ENCODE results near the gene LRBA.

The LRBA gene

DNA sequence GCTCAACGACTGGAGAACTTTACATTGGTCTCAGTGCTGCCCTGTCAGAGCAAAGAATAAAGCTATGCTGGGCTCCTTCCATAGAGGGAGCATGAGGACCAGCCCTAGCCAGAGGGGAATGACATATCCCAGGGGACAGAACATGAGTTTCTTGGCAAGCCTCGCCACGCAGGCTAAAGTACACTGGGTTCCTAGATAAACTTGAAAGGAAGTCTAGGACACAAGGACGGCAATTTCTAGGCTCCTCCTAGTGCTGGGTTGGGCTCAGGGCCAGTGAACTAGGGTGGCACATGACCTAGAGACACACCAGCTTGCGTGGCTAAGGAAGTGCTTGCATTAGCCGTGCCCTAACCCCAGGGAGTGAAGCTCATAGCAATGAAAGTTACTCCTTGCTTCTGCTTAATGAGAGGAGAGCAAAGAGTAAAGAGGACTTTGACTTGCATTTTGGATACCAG is 292.1 kb downstream of the LRBA start:
- DNase-seq (ENCODE audit: low read depth, low spot score) = no peak
- no peaks in the 10 kb centered on the region for H3K4me1 ChIP-seq (ENCODE audit: control insufficient read depth, insufficient read depth, low read length)
- no peak overlapping the region for H3K27ac ChIP-seq (ENCODE audit: low read length)

DNA sequence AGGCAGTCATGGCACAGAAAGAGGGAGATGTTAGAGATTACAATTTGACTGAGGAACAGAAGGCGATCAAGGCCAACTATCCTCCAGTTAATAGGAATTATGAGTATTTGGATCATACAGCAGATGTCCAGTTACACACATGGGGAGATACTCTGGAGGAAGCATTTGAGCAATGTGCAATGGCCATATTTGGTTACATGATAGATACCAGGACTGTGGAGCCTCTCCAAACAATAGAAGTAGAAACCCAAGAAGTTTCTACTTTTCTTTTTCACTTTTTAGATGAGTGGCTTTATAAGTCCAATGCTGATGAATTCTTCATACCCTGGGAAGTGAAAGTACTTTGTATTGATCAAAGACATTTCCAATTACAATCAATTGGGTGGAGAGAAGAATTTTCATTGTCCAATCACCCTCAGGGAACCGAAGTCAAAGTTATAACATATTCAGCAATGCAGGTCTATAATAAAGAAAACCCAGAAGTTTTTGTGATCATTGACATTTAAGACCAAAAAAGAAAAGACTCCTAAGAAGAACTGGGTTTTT is 294.0 kb downstream of the LRBA start:
- Histone ChIP-seq H3K4me3 (ENCODE audit: low read length) (no peak overlapping the region), H3K9me3 (ENCODE audit: control insufficient read depth, insufficient read depth, low read length) (no peaks in the 10 kb centered on the region), H3K27me3 (ENCODE audit: control insufficient read depth, insufficient read depth, low read length) (no peaks in the 10 kb centered on the region), H3K27ac (ENCODE audit: low read length) (no peak overlapping the region), H3K36me3 (ENCODE audit: control insufficient read depth, insufficient read depth, low read length) (no peaks in the 10 kb centered on the region), H3K4me1 (ENCODE audit: control insufficient read depth, insufficient read depth, low read length) (no peaks in the 10 kb centered on the region)
- no CpG with 5 or more reads among the region's 2 CpGs for WGBS (ENCODE audit: insufficient coverage, insufficient read length)
- no peak for DNase-seq (ENCODE audit: low read depth, low spot score)

More for the DNA sequence above, 292.1 kb downstream of the LRBA start:
- no CpG with 5 or more reads among the region's 6 CpGs for WGBS (ENCODE audit: insufficient coverage, insufficient read length)
- H3K9me3 ChIP-seq (ENCODE audit: control insufficient read depth, insufficient read depth, low read length) = no peaks in the 10 kb centered on the region
- H3K4me3 ChIP-seq (ENCODE audit: low read length) = no peak overlapping the region
- H3K36me3 ChIP-seq (ENCODE audit: control insufficient read depth, insufficient read depth, low read length) = no peaks in the 10 kb centered on the region
- H3K27me3 ChIP-seq (ENCODE audit: control insufficient read depth, insufficient read depth, low read length) = no peaks in the 10 kb centered on the region

DNA sequence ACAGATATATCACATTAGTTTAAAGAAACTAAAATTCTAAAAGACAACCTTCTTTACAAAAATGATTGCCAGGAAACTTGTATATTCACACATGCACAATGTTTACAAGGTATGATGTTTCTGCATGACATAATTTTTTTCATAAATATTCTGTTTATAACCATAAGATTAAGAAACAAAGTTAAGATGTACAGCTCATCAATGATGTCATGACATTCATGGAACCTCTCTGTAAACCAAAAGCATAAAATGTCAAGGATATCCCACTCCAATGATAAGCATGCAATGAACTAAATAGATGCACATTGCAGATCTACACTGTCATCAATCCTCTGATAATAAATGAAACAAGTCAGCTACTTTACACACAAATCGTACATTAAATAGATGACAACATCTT is 297.1 kb downstream of the LRBA start:
- no peak for DNase-seq (ENCODE audit: low read depth, low spot score)
- no peaks in the 10 kb centered on the region for H3K9me3 ChIP-seq (ENCODE audit: control insufficient read depth, insufficient read depth, low read length)
- WGBS (ENCODE audit: insufficient coverage, insufficient read length) = no CpG with 5 or more reads among the region's 1 CpG
- no peak overlapping the region for H3K4me3 ChIP-seq (ENCODE audit: low read length)
- H3K27me3 ChIP-seq (ENCODE audit: control insufficient read depth, insufficient read depth, low read length) = no peaks in the 10 kb centered on the region
- no peaks in the 10 kb centered on the region for H3K36me3 ChIP-seq (ENCODE audit: control insufficient read depth, insufficient read depth, low read length)
- no peaks in the 10 kb centered on the region for H3K4me1 ChIP-seq (ENCODE audit: control insufficient read depth, insufficient read depth, low read length)
- H3K27ac ChIP-seq (ENCODE audit: low read length) = no peak overlapping the region

DNA sequence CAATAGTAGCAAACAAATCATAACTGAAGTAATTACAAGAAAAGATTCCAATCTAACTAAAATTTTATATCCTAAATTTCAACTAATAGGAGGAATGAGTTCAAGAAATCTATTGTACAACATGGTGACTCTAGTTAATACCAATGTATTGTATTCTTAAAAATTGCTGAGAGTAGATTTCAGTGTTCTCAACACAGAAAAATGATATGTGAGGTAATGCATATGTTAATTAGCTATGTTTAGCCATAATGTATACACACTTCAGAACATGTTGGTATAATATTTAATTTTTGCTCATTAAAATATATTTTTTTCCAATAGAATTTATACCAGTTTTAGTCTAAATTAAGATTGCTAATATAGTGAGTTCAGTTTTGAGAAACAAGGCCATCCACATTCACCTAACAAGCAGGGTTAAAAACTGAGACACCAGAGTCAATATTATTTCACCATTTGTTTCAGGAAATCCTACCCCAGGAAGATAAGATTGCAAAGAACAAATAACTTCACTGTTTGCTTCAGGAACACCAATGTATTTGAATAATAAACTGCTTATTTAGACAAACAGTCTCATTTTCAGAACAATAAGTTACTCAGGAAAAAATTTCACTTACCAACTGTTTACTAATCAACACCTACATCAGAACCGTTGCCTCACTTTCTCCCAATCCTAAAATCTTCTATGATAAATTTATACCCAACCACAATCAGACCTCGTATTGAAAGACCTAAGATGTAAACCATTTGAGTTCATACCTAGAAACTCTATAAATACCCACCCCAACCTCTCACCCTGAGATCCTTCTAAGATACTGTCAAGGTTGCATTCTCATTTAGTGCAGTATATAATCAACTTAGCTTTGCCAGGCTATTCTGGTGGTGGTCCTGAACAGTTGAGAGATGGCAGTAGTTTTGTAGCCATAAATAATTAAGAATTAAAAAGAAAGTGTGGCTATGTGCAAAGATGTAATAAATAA is 300.3 kb downstream of the LRBA start:
- DNase-seq (ENCODE audit: low read depth, low spot score) = no peak
- Histone ChIP-seq H3K4me3 (ENCODE audit: low read length) (no peak overlapping the region), H3K27me3 (ENCODE audit: control insufficient read depth, insufficient read depth, low read length) (no peaks in the 10 kb centered on the region), H3K4me1 (ENCODE audit: control insufficient read depth, insufficient read depth, low read length) (no peaks in the 10 kb centered on the region), H3K27ac (ENCODE audit: low read length) (no peak overlapping the region), H3K9me3 (ENCODE audit: control insufficient read depth, insufficient read depth, low read length) (no peaks in the 10 kb centered on the region), H3K36me3 (ENCODE audit: control insufficient read depth, insufficient read depth, low read length) (no peaks in the 10 kb centered on the region)
- WGBS (ENCODE audit: insufficient coverage, insufficient read length) = 100% methylated on average over 1 of the region's 2 CpGs

- WGBS (ENCODE audit: insufficient coverage, insufficient read length) = no CpG with 5 or more reads among the region's 2 CpGs
- no peaks in the 10 kb centered on the region for H3K27me3 ChIP-seq (ENCODE audit: control insufficient read depth, insufficient read depth, low read length)
- no peak overlapping the region for H3K27ac ChIP-seq (ENCODE audit: low read length)
Observed at GRCh38 chr4:150713251-150713650, 301.8 kb downstream of the LRBA start.

DNA sequence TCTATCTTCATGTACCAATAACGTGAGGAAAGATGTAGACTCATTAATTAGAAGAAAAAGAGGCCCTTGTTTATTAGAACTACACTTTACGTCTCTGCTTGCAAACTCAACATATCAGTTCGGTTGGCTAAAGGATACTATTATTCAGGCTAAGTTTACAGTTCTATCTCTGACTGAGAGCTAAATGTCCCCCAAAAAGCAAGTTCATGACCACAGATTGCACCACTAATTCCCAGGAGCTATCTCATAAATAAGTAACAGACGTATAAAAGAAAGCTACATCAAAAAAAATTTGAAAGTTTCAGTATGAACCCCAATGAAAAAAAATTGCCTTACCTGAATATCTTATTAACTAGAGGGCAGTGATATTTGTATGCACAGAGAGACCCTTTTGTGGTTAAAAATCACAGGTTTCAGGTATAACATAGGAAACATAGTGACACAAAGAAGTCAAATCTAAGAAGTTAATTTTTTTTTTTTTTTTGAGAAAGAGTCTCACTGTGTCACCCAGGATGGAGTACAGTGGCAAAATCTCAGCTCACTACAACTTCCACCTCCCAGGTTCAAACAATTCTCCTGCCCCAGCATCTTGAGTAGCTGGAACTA is 304.2 kb downstream of the LRBA start:
- Histone ChIP-seq H3K4me1 (ENCODE audit: control insufficient read depth, insufficient read depth, low read length) (no peaks in the 10 kb centered on the region), H3K27me3 (ENCODE audit: control insufficient read depth, insufficient read depth, low read length) (no peaks in the 10 kb centered on the region), H3K27ac (ENCODE audit: low read length) (no peak overlapping the region), H3K4me3 (ENCODE audit: low read length) (no peak overlapping the region), H3K36me3 (ENCODE audit: control insufficient read depth, insufficient read depth, low read length) (no peaks in the 10 kb centered on the region), H3K9me3 (ENCODE audit: control insufficient read depth, insufficient read depth, low read length) (no peaks in the 10 kb centered on the region)
- DNase-seq (ENCODE audit: low read depth, low spot score) = no peak
- no CpG with 5 or more reads among the region's 4 CpGs for WGBS (ENCODE audit: insufficient coverage, insufficient read length)

More at GRCh38 chr4:150713251-150713650, 301.8 kb downstream of the LRBA start:
- H3K9me3 ChIP-seq (ENCODE audit: control insufficient read depth, insufficient read depth, low read length) = no peaks in the 10 kb centered on the region
- no peaks in the 10 kb centered on the region for H3K4me1 ChIP-seq (ENCODE audit: control insufficient read depth, insufficient read depth, low read length)
- no peaks in the 10 kb centered on the region for H3K36me3 ChIP-seq (ENCODE audit: control insufficient read depth, insufficient read depth, low read length)
- H3K4me3 ChIP-seq (ENCODE audit: low read length) = no peak overlapping the region
- no peak for DNase-seq (ENCODE audit: low read depth, low spot score)

- whole genome bisulfite sequencing (ENCODE audit: insufficient coverage, insufficient read length) = no CpG with 5 or more reads among the region's 1 CpG
- H3K4me1 ChIP-seq (ENCODE audit: control insufficient read depth, insufficient read depth, low read length) = no peaks in the 10 kb centered on the region
Observed at GRCh38 chr4:150708004-150708403, 307.1 kb downstream of the LRBA start.

DNA sequence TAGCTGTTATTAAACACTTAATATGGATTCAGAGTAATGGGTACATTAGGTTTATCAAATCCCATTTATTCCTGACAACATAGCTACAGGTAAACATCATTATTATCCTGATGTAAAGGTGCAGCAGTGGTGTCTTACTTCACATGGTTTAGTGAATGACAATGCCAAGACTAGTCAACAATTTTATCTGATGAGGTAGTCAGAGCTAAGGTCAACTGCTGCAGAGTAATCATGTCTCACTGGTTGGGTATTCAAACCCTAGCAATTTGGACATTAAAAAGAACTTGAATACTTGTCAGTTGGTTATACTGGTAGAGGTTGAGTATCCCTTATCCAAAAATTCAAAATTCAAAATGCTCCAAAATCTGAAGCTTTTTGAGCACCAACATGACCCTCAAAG is 315.5 kb downstream of the LRBA start:
- Histone ChIP-seq H3K27me3 (ENCODE audit: control insufficient read depth, insufficient read depth, low read length) (no peaks in the 10 kb centered on the region), H3K9me3 (ENCODE audit: control insufficient read depth, insufficient read depth, low read length) (no peaks in the 10 kb centered on the region), H3K27ac (ENCODE audit: low read length) (no peak overlapping the region), H3K36me3 (ENCODE audit: control insufficient read depth, insufficient read depth, low read length) (no peaks in the 10 kb centered on the region), H3K4me3 (ENCODE audit: low read length) (no peak overlapping the region), H3K4me1 (ENCODE audit: control insufficient read depth, insufficient read depth, low read length) (no peaks in the 10 kb centered on the region)
- DNase-seq (ENCODE audit: low read depth, low spot score) = no peak

More at GRCh38 chr4:150708004-150708403, 307.1 kb downstream of the LRBA start:
- Histone ChIP-seq H3K27ac (ENCODE audit: low read length) (no peak overlapping the region), H3K4me3 (ENCODE audit: low read length) (no peak overlapping the region), H3K36me3 (ENCODE audit: control insufficient read depth, insufficient read depth, low read length) (no peaks in the 10 kb centered on the region), H3K27me3 (ENCODE audit: control insufficient read depth, insufficient read depth, low read length) (no peaks in the 10 kb centered on the region), H3K9me3 (ENCODE audit: control insufficient read depth, insufficient read depth, low read length) (no peaks in the 10 kb centered on the region)
- DNase-seq (ENCODE audit: low read depth, low spot score) = no peak

DNA sequence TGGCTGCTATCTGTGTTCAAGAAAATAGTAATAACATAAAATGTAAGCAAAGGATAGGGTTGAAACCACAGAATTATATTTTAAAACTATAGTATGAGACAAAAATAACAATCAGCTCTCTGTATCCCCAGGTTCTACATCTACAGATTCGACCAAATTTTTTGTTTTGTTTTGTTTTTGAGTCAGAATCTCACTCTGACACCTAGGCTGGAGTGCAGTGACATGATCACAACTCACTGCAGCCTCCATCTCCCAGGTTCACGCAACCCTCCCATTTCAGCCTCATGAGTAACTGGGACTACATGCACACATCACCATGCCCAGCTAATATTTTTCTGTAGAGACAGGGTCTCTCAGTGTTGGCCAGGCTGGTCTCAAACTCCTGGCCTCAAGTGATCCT is 319.9 kb downstream of the LRBA start:
- Histone ChIP-seq H3K4me3 (ENCODE audit: low read length) (no peak overlapping the region), H3K27ac (ENCODE audit: low read length) (no peak overlapping the region), H3K27me3 (ENCODE audit: control insufficient read depth, insufficient read depth, low read length) (no peaks in the 10 kb centered on the region), H3K9me3 (ENCODE audit: control insufficient read depth, insufficient read depth, low read length) (no peaks in the 10 kb centered on the region), H3K4me1 (ENCODE audit: control insufficient read depth, insufficient read depth, low read length) (no peaks in the 10 kb centered on the region), H3K36me3 (ENCODE audit: control insufficient read depth, insufficient read depth, low read length) (no peaks in the 10 kb centered on the region)
- WGBS (ENCODE audit: insufficient coverage, insufficient read length) = no CpG with 5 or more reads among the region's 2 CpGs
- no peak for DNase-seq (ENCODE audit: low read depth, low spot score)

GRCh38 chr4:150694438-150694837 is 320.6 kb downstream of the LRBA start:
- Histone ChIP-seq H3K4me3 (ENCODE audit: low read length) (no peak overlapping the region), H3K27me3 (ENCODE audit: control insufficient read depth, insufficient read depth, low read length) (no peaks in the 10 kb centered on the region), H3K36me3 (ENCODE audit: control insufficient read depth, insufficient read depth, low read length) (no peaks in the 10 kb centered on the region), H3K9me3 (ENCODE audit: control insufficient read depth, insufficient read depth, low read length) (no peaks in the 10 kb centered on the region), H3K4me1 (ENCODE audit: control insufficient read depth, insufficient read depth, low read length) (no peaks in the 10 kb centered on the region), H3K27ac (ENCODE audit: low read length) (no peak overlapping the region)
- no CpG with 5 or more reads among the region's 2 CpGs for WGBS (ENCODE audit: insufficient coverage, insufficient read length)
- no peak for DNase-seq (ENCODE audit: low read depth, low spot score)
